K562 (cell line): ENCODE data around the gene KCNQ2. TPM values are rescaled to one million over a fixed set of nuclear protein-coding genes. Genes with fewer than 3 reads are reported as not detected.

Experiments used
- ATAC-seq: fragments of 200-7000 bp; cut with Tn5 transposase; 3 replicates; pipeline ENCODE4 v1.9.1; 2020; ENCODE audit warnings: moderate library complexity
- BruUV-seq: library from RNA; stranded (reverse); fragments of 400-500 nt; replicated peaks from 2 replicates; lab custom pipeline; 2021; lab: Mats Ljungman, UMichigan
- CTCF ChIA-PET: fragments of 300-600 bp; formaldehyde crosslinking; extraction: SDS; loops from one replicate; lab custom pipeline; 2021; ENCODE audit warnings: low intra/inter-chr PET ratio; lab: Yijun Ruan, JAX
- POLR2A ChIA-PET: fragments of 300-600, 350-650 bp; sonication (Branson Sonifier 250); formaldehyde crosslinking; extraction: SDS; loops from one replicate; lab custom pipeline; 2021; ENCODE audit warnings: antibody characterized with exemption, inconsistent platforms; lab: Yijun Ruan, JAX
- DNase-seq, 4 experiments: peaks; one replicate each; pipeline versions ENCODE4 v3.0.0 to v3.0.0-alpha.2; 2011 to 2018; ENCODE audit warnings: low spot score in 3 of 4, mixed read lengths in 3 of 4; ENCODE audit errors: extremely low read depth in 1 of 4
- FAIRE-seq: peaks from 2 replicates; lab custom pipeline; 2011; peaks lifted over from hg19 to GRCh38; lab: Jason Lieb, UNC
- H2AFZ ChIP-seq: 2 replicates; pipeline ENCODE4 v1.6.0; 2011; ENCODE audit warnings: low read depth, low read length, control low read depth, inconsistent platforms
- H3K27ac ChIP-seq: fragments of 200-600 bp; 3 replicates; pipeline ENCODE4 v1.8.0; 2011; ENCODE audit warnings: low read depth, mild to moderate bottlenecking, control low read depth, inconsistent platforms, low read length, moderate library complexity, mixed read lengths; ENCODE audit errors: extremely low read depth
- H3K27me3 ChIP-seq, 2 experiments: fragments of 300-600 bp in 1 of 2; 2 replicates in 1 of 2; 3 replicates in 1 of 2; pipeline versions ENCODE4 v1.6.0 to v1.8.0; 2011; ENCODE audit warnings: inconsistent platforms in 2 of 2, low read length in 2 of 2, mild to moderate bottlenecking in 1 of 2, mixed read lengths in 1 of 2, moderate library complexity in 1 of 2; ENCODE audit not compliant: control insufficient read depth in 2 of 2, insufficient read depth in 2 of 2
- H3K36me3 ChIP-seq: fragments of 300-600 bp; 3 replicates; pipeline ENCODE4 v1.8.0; 2011; ENCODE audit warnings: mild to moderate bottlenecking, low read length, inconsistent platforms; ENCODE audit not compliant: control insufficient read depth, insufficient read depth
- H3K4me1 ChIP-seq, 2 experiments: fragments of 200-600 bp in 1 of 2; replicated peaks in 1 of 2; 2 replicates in 1 of 2; 3 replicates in 1 of 2; pipeline versions ENCODE4 v1.5.1 to v1.8.0; 2011; ENCODE audit warnings: inconsistent platforms in 2 of 2, low read length in 2 of 2, mild to moderate bottlenecking in 1 of 2, mixed read lengths in 1 of 2, moderate library complexity in 1 of 2; ENCODE audit not compliant: control insufficient read depth in 2 of 2, insufficient read depth in 2 of 2
- H3K4me2 ChIP-seq: 2 replicates; pipeline ENCODE4 v1.6.1; 2011; ENCODE audit warnings: low read length, control low read depth, inconsistent platforms, mixed read lengths; ENCODE audit not compliant: insufficient read depth
- H3K4me3 ChIP-seq: fragments of 200-600 bp; sonication (generic), shearing (Covaris generic); 2 replicates; pipeline ENCODE4 v1.5.1; 2016; ENCODE audit warnings: control low read depth, inconsistent platforms
- H3K79me2 ChIP-seq: fragments of 200-600 bp; 3 replicates; pipeline ENCODE4 v1.8.0; 2011; ENCODE audit warnings: low read length, inconsistent platforms; ENCODE audit not compliant: control insufficient read depth, insufficient read depth
- H3K9ac ChIP-seq, 2 experiments: 2 replicates each; pipeline versions ENCODE4 v1.6.0 to v1.6.1; 2011; ENCODE audit warnings: low read depth in 2 of 2, low read length in 2 of 2, control low read depth in 1 of 2, inconsistent platforms in 1 of 2, mild to moderate bottlenecking in 1 of 2, mixed read lengths in 1 of 2; ENCODE audit not compliant: insufficient read depth in 1 of 2
- H3K9me1 ChIP-seq: one replicate; pipeline ENCODE4 v1.6.0; 2011; ENCODE audit warnings: inconsistent platforms, mild to moderate bottlenecking, low read length, moderate library complexity; ENCODE audit not compliant: control insufficient read depth, insufficient read depth
- H3K9me3 ChIP-seq: replicated peaks from 2 replicates; pipeline ENCODE4 v1.5.1; 2011; ENCODE audit warnings: low read depth, low read length, inconsistent platforms; ENCODE audit not compliant: control insufficient read depth, insufficient read depth
- H4K20me1 ChIP-seq: replicated peaks from 2 replicates; pipeline ENCODE4 v1.6.1; 2011; ENCODE audit warnings: low read length, inconsistent platforms, mixed read lengths; ENCODE audit not compliant: control insufficient read depth, insufficient read depth
- ZKSCAN1 ChIP-seq: fragments of 150-350 bp; IDR thresholded peaks from 2 replicates; pipeline ENCODE4 v1.6.1; 2016; ENCODE audit warnings: low read depth, low read length
- WGBS: fragments of 100-300 bp; shearing (Covaris generic); methylation state at CpG from one replicate; pipeline ENCODE4 v1.1.6; 2016; ENCODE audit warnings: low coverage, mixed read lengths; ENCODE audit not compliant: insufficient coverage; ENCODE audit errors: missing lambda C conversion rate; 5-methylcytosine and 5-hydroxymethylcytosine counted together
- in situ Hi-C: fragments of 300-500 bp; cut with MboI; formaldehyde crosslinking; loops from 4 replicates; pipeline ENCODE4 v1.15.0; 2018; ENCODE audit warnings: inconsistent platforms, mixed read lengths
- intact Hi-C: fragments of 100-400 bp; cut with micrococcal nuclease; formaldehyde crosslinking; loops from 2 replicates; pipeline ENCODE4 v1.14.2; 2022
- polyA plus RNA-seq, 8 experiments: library from polyadenylated mRNA; depleted of rRNA in 4 of 8; stranded (reverse) in 5 of 8; unstranded in 3 of 8; fragments of >200 nt; fragmentation: Nextera tagmentation in 2 of 8; fragmentation: Illumina TruSeq in 1 of 8; extraction: Ambion mirVana in 2 of 8; extraction: Trizol in 1 of 8; gene quantifications; 2 replicates each; pipeline versions ENCODE4 v1.2.1 to v1.2.3, GENCODE V29; 2011 to 2014; ENCODE audit warnings: inconsistent platforms in 1 of 8, missing spikeins in 1 of 8
- total RNA-seq, 7 experiments: library from RNA; depleted of rRNA in 6 of 7; stranded (reverse); fragments of >200 nt in 6 of 7; fragmentation: Illumina TruSeq in 2 of 7; extraction: Trizol in 2 of 7; gene quantifications; 2 replicates each; pipeline versions ENCODE4 v1.2.1 to v1.2.3, GENCODE V29; 2011 to 2021; ENCODE audit warnings: low replicate concordance in 1 of 7
- TF ChIP-seq, protein P1 (sequence below): IDR thresholded peaks from 2 replicates; pipeline ENCODE4 v1.6.1; 2016; ENCODE audit warnings: missing genetic modification characterization, missing compliant biosample characterization
- TF ChIP-seq, protein P2 (sequence below): fragments of 450-650 bp; IDR thresholded peaks from 2 replicates; pipeline ENCODE4 v1.7.0; 2016; ENCODE audit warnings: borderline replicate concordance
- TF ChIP-seq, protein P3 (sequence below), 2 experiments: fragments of 450-650 bp; IDR thresholded peaks; 2 replicates each; pipeline ENCODE4 v1.6.1; 2016; ENCODE audit warnings: mild to moderate bottlenecking in 2 of 2, borderline replicate concordance in 1 of 2, low read depth in 1 of 2, moderate library complexity in 1 of 2

KCNQ2 gene
- total and polyA plus RNA-seq, 9 of the 15 experiments (the other 6 are each of a cell fraction or from before 2014, with no cell fraction given): 0.13 to 0.16 TPM; not detected in 7

DNA sequence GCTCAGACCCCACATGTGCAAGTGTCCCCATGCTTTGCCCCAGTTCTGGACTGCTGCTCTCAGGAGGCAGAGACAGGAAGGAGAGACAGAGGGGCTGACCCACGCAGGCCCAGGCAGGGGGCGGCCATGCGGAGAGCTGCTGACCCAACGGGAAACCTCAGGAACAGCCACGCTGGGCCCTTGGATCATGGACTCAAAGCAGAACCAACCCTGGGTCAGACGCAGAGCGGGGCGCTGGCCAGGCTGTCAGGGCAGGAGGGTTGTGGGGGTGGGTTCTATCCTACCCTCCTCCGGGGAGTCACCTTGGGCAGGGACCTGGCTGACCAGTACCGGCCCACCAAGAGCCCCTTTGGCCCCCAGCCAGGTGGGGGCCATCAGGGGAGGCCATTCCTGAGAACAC, 2.0 kb downstream of the KCNQ2 start:
- Histone ChIP-seq H3K27ac (no peak overlapping the region), H3K4me3 (no peak overlapping the region), H3K9ac (no peak overlapping the region), H3K79me2 (no peaks in the 10 kb centered on the region), H3K4me1 (peaks cover 0 to 40% of the 10 kb centered on the region in 2 experiments; a peak in 2 of 5 replicates), H3K36me3 (no peaks in the 10 kb centered on the region), H4K20me1 (peaks cover 22% of the 10 kb centered on the region), H2AFZ (no peak overlapping the region), H3K9me1 (no peaks in the 10 kb centered on the region), H3K9me3 (no peaks in the 10 kb centered on the region), H3K27me3 (peaks cover 38 to 87% of the 10 kb centered on the region in 2 experiments), H3K4me2 (no peak overlapping the region)
- FAIRE-seq: no peak
- DNase-seq: no peak
- no peak for ATAC-seq
- in situ Hi-C loops (no loop called here), intact Hi-C loops (no loop called here)
- TF ChIP-seq, protein P1, sequence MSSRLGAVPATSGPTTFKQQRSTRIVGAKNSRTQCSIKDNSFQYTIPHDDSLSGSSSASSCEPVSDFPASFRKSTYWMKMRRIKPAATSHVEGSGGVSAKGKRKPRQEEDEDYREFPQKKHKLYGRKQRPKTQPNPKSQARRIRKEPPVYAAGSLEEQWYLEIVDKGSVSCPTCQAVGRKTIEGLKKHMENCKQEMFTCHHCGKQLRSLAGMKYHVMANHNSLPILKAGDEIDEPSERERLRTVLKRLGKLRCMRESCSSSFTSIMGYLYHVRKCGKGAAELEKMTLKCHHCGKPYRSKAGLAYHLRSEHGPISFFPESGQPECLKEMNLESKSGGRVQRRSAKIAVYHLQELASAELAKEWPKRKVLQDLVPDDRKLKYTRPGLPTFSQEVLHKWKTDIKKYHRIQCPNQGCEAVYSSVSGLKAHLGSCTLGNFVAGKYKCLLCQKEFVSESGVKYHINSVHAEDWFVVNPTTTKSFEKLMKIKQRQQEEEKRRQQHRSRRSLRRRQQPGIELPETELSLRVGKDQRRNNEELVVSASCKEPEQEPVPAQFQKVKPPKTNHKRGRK: no peak
- TF ChIP-seq, protein P2, sequence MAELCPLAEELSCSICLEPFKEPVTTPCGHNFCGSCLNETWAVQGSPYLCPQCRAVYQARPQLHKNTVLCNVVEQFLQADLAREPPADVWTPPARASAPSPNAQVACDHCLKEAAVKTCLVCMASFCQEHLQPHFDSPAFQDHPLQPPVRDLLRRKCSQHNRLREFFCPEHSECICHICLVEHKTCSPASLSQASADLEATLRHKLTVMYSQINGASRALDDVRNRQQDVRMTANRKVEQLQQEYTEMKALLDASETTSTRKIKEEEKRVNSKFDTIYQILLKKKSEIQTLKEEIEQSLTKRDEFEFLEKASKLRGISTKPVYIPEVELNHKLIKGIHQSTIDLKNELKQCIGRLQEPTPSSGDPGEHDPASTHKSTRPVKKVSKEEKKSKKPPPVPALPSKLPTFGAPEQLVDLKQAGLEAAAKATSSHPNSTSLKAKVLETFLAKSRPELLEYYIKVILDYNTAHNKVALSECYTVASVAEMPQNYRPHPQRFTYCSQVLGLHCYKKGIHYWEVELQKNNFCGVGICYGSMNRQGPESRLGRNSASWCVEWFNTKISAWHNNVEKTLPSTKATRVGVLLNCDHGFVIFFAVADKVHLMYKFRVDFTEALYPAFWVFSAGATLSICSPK: no peak
- no peak for TF ChIP-seq ZKSCAN1
- TF ChIP-seq, protein P3, sequence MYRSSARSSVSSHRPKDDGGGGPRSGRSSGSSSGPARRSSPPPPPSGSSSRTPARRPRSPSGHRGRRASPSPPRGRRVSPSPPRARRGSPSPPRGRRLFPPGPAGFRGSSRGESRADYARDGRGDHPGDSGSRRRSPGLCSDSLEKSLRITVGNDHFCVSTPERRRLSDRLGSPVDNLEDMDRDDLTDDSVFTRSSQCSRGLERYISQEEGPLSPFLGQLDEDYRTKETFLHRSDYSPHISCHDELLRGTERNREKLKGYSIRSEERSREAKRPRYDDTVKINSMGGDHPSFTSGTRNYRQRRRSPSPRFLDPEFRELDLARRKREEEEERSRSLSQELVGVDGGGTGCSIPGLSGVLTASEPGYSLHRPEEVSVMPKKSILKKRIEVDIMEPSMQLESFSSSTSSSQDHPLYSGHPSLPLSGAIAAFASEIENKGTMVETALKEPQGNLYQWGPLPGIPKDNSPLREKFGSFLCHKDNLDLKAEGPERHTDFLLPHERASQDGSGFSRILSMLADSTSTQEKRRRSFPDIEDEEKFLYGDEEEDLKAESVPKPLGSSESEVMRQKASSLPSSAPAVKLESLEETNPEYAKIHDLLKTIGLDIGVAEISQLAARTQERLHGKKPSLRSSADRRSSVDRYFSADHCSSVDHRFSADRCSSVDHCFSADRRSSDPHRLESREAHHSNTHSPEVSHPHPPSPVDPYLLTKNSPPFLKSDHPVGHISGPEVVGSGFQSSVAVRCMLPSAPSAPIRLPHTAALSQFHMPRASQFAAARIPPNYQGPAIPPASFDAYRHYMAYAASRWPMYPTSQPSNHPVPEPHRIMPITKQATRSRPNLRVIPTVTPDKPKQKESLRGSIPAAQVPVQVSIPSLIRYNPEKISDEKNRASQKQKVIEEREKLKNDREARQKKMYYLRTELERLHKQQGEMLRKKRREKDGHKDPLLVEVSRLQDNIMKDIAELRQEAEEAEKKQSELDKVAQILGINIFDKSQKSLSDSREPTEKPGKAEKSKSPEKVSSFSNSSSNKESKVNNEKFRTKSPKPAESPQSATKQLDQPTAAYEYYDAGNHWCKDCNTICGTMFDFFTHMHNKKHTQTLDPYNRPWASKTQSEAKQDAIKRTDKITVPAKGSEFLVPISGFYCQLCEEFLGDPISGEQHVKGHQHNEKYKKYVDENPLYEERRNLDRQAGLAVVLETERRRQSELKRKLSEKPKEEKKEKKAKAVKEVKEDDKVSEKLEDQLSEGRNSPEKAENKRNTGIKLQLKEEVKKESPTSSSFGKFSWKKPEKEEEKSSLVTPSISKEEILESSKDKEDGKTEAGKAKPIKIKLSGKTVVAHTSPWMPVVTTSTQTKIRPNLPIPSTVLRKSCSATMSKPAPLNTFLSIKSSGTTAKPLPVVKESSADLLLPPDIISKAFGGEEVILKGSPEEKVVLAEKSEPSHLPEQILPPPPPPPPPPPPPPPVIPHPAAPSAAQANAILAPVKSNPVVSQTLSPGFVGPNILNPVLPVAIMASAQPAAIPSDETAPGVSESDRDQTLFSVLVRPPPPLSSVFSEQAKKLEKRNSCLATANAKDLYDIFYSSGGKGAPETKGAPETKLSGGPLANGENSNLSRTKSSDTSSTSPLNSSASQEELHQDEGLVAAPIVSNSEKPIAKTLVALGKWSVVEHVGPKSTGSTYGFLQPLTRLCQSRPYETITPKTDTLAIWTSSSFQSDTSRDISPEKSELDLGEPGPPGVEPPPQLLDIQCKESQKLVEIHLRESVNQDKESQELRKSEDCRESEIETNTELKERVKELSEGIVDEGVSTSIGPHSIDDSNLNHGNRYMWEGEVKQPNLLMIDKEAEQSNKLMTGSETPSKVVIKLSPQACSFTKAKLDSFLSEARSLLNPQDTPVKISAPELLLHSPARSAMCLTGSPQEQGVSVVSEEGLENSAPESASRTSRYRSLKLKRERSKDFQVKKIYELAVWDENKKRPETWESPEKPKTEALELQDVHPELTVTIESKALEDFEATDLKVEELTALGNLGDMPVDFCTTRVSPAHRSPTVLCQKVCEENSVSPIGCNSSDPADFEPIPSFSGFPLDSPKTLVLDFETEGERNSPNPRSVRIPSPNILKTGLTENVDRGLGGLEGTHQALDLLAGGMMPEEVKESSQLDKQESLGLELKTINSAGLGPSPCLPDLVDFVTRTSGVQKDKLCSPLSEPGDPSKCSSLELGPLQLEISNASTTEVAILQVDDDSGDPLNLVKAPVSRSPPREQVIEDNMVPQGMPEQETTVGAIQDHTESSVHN (IDR thresholded peaks at IDR 0.05; ENCODE audit: borderline replicate concordance in 1 of 2, low read depth in 1 of 2): no peak
- 22% methylated on average over 7 of the region's 10 CpGs for WGBS
- ChIA-PET CTCF (no interaction called here), POLR2A (interaction anchor here (0.7 kb wide), 1 partner anchor 12 kb away, joined by 4 read pairs; no protein-coding TSS in a partner anchor)
- BruUV-seq: no TSS peak
